Testis (tissue), 2 donors: ENCODE measurements around the gene GCFC2.

ENCODE experiments used
- POLR2A ChIP-seq: fragments of 450-650 bp; IDR thresholded peaks from one replicate; pipeline ENCODE4 v1.6.1; 2017; ENCODE audit warnings: antibody characterized with exemption, mild to moderate bottlenecking, moderate library complexity
- TF ChIP-seq, protein P1 (sequence below), 3 experiments: fragments of 450-650 bp in 2 of 3; fragments of 200-600 bp in 1 of 3; sonication (generic) in 1 of 3; IDR thresholded peaks; one replicate each; pipeline ENCODE4 v1.5.1; 2016 to 2019; ENCODE audit warnings: antibody characterized with exemption in 3 of 3, mild to moderate bottlenecking in 2 of 3, moderate library complexity in 1 of 3

DNA sequence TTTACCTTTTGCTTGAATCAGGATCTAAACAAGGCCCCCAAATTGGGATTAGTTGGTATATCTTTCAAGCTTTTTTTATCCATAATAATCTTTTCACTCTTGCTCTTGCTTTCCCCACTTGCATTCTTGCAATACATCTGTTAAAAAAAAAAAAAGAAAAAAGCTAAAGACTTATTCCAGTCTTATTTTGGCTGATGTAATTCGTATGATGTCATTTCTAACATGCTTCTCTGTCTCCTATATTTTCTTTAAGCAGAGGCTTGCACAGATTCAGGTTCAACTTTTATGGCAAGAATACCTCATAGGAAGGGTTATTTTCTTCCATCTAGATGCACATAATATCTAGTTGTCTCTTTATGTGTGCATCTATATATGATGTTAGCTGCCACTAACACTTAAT, 9.8 kb upstream of the GCFC2 start:
- TF ChIP-seq, protein P1, sequence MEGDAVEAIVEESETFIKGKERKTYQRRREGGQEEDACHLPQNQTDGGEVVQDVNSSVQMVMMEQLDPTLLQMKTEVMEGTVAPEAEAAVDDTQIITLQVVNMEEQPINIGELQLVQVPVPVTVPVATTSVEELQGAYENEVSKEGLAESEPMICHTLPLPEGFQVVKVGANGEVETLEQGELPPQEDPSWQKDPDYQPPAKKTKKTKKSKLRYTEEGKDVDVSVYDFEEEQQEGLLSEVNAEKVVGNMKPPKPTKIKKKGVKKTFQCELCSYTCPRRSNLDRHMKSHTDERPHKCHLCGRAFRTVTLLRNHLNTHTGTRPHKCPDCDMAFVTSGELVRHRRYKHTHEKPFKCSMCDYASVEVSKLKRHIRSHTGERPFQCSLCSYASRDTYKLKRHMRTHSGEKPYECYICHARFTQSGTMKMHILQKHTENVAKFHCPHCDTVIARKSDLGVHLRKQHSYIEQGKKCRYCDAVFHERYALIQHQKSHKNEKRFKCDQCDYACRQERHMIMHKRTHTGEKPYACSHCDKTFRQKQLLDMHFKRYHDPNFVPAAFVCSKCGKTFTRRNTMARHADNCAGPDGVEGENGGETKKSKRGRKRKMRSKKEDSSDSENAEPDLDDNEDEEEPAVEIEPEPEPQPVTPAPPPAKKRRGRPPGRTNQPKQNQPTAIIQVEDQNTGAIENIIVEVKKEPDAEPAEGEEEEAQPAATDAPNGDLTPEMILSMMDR (IDR thresholded peaks at IDR 0.05) = no peak
- no peak for TF ChIP-seq POLR2A
